GM12801 (cell line): ENCODE data around the gene SRD5A3.

Source experiments
- TF ChIP-seq, protein P1 (sequence below): IDR thresholded peaks from one replicate; pipeline ENCODE4 v1.5.1; 2011; ENCODE audit warnings: control low read depth; ENCODE audit not compliant: insufficient read length; ENCODE audit errors: extremely low read depth

SRD5A3 gene

DNA sequence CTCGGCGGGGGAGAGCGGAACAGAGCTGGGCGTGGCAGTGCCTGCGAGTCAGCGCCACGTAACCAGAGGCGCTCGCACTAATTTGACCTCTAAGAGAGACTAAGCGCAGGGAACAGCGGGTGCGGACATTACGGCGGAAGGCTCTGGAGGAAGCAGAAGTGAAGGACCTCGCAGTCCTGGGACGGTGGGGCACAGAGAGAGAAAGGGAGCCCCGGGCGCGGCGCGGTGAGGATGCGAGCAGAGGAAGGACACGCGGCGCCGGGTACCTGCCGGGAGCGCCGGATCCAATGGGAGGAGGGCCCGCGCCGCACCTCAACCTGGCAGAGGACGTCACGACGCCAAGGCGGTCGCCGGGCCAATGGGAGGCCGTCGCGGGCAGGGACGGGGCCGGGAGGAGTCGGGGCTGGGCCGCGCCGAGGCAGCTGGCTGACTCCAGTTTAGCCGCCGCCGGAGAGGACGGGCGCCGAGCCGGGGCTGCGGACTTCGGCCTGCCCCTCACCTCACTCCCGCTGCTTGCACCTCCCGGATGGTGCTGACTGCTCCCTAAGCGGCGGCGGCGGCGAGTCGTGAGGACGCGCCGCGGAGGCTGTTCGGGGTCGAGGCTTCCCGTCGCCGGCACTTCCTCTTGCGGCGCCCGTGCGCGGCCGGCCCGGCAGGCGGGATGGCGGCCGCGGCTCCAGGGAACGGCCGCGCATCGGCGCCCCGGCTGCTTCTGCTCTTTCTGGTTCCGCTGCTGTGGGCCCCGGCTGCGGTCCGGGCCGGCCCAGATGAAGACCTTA lies 49.7 kb downstream of the SRD5A3 start, which contains the start of gene TMEM165:
TSS of gene TMEM165 (plus strand) at position 429 of the 779 bp plus-strand sequence. CDS start at position 662, 233 bp downstream.
- TF ChIP-seq, protein P1, sequence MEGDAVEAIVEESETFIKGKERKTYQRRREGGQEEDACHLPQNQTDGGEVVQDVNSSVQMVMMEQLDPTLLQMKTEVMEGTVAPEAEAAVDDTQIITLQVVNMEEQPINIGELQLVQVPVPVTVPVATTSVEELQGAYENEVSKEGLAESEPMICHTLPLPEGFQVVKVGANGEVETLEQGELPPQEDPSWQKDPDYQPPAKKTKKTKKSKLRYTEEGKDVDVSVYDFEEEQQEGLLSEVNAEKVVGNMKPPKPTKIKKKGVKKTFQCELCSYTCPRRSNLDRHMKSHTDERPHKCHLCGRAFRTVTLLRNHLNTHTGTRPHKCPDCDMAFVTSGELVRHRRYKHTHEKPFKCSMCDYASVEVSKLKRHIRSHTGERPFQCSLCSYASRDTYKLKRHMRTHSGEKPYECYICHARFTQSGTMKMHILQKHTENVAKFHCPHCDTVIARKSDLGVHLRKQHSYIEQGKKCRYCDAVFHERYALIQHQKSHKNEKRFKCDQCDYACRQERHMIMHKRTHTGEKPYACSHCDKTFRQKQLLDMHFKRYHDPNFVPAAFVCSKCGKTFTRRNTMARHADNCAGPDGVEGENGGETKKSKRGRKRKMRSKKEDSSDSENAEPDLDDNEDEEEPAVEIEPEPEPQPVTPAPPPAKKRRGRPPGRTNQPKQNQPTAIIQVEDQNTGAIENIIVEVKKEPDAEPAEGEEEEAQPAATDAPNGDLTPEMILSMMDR, result no peak

DNA sequence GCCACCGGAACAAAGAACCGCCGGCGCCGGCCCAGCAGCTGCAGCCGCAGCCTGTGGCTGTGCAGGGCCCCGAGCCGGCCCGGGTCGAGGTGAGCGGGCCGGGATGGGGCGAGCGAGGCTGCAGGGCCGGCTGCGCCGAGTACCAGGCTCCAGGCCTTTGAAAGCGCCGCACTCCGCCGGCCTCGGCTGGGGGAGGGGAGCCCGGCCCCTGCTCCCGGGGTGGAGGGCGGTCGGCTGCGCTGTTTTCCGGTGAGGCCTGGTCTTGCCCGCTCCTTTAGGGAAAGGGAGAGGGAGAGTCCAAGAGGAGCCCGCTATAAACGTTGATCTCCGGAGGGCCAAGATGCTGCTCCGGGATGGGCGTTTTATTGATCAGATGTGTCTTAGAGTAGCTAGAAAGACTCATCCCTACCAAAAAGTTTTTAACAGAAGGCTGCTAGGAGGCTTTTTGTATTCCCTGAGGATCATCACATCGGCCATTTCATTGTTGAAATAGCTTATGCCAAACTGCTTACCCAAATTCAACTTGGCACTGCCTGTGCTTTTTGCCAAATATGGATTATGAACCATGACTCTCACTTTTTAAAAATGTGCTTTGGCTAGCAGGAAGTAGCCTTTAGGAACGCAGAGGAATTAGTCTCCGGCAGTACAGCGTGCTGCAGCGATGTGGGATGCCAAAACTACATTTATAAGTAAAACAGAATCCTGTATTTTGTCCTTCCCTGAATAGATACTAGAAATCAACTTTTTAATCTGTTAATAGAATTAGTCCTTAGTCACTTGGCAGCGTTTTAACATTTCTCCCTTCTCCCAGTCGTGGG lies 50.5 kb downstream of the SRD5A3 start:
- TF ChIP-seq, protein P1, result no peak

DNA sequence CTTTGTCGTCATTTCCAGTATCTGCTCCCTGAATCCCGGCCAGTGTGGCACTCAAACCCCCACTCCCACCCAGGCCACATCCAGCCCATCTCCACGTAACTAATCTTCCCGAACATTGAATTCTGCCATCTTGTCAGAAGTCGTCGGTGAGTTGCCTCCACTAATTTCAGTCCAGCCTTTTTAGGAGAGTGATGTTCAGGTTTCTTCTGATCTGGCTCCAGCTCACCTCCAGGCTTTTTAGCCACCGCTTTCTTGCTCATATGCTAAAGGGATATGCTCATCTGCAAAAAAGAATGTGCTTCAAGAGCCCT lies 51.0 kb downstream of the SRD5A3 start:
- TF ChIP-seq, protein P1, result no peak

DNA sequence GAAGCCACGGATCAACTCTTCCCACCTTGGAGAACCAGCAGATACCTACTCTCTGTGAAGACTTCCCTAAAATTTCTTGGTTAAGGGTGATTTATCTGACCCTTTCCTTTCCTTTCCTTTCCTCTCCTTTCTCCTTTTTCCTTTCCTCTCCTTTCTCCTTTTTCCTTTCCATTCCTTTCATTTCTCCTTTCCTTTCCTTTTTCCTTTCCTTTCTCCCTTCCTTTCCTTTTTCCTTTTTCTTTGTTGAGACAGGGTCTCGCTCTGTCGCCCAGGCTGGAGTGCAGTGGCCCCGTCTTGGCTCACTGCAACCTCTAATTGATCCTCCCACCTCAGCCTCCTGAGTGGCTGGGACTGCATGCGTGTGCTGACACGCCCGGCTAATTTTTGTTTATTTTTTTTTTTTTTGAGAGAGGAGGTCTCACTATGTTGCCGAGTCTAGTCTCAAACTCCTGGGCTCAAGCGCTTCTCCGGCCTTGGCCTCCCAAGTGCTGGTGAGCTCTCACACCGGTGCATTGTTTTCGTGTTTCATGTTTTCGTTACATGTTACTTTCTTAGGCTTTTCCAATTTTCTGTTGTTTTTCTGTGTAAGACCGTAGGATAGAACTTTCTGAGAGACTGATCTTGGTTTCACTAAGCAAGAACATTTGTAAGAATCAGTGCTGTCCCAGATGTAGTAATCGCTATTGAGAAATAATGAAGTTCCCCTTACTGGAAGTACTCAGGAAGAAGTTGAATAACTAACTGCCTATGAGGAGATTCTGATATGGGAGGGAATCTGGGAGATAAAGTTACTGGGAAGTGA lies 51.7 kb downstream of the SRD5A3 start:
- TF ChIP-seq, protein P1, result no peak

DNA sequence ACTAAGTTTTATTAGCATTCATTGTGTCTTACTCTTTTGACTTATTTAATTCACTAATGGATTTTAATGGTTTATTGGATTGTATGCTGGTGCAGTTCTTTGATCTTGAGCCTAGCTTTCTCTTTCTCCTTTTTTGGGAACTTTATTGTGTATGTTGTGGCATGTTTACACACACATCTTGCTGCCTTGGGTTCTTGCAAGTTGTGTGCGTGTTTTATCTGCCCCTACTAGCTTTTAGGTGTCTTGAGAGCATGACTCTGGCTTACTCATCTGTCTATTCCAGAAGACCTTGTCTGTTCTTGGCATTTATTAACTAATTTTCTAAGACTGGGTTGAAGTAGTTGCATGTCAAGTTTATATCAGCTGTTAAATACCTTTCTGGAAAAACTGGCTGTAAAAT lies 52.4 kb downstream of the SRD5A3 start:
- TF ChIP-seq, protein P1, result no peak

DNA sequence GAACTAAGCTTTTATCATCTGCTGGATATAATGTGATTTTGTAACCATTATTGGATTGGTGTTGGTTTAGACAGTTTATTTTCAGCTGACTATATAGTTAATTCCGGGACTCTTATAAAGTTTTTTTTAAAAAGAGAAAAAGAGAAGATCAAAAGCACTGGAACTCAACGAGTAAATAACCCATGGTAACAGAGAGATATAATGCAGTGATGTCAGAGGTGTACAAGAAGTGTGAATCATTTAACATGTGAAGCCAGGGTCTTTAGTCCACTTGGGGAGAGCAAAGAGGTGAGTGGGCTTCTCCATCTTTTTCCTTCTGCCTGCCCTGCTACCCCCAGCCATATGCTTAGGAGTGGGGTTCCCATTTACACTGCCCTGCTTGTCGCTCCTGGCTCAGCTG lies 52.9 kb downstream of the SRD5A3 start:
- TF ChIP-seq, protein P1, result no peak

DNA sequence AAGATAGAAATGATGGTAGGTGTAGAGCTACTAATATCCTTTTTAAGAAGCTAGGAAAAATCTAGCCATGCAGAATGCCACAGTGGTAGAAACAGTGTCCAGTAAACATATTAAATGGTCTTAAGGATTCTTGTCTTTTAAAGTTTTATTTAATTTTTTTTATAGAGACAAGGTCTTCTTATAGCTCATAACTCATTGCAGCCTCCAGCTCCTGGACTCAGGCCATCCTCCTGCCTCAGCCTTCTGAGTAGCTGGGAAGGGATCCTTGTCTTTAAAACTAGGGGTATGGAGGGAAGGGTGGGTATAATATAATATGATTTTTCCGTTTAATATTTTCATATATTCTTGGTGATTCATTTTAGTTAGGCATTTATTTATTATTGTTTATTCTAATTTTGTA lies 53.5 kb downstream of the SRD5A3 start:
- TF ChIP-seq, protein P1, result no peak
